HepG2 (cell line): ENCODE measurements around the gene CDH23. TPM values are rescaled to one million over a fixed set of nuclear protein-coding genes. Genes with fewer than 3 reads are reported as not detected.

ENCODE experiments used
- ATAC-seq: fragments of 200-7000 bp; cut with Tn5 transposase; 3 replicates; pipeline ENCODE4 v1.9.1; 2020; ENCODE audit warnings: mild to moderate bottlenecking, moderate library complexity
- BruUV-seq: library from RNA; stranded (reverse); fragments of 400-500 nt; replicated peaks from 2 replicates; lab custom pipeline; 2021; lab: Mats Ljungman, UMichigan
- CTCF ChIA-PET: fragments of 300-600 bp; formaldehyde crosslinking; extraction: SDS; loops from one replicate; lab custom pipeline; 2021; ENCODE audit warnings: low total read pairs, inconsistent platforms, low intra/inter-chr PET ratio; lab: Yijun Ruan, JAX
- POLR2A ChIA-PET: fragments of 350-600 bp; sonication (Branson Sonifier 250); formaldehyde crosslinking; loops from one replicate; lab custom pipeline; 2020; ENCODE audit warnings: antibody characterized with exemption, inconsistent platforms; lab: Yijun Ruan, JAX
- DNase-seq: peaks from one replicate; pipeline ENCODE4 v3.0.0-alpha.2; 2015; ENCODE audit warnings: low spot score
- FAIRE-seq: peaks from 3 replicates; lab custom pipeline; 2011; peaks lifted over from hg19 to GRCh38; lab: Jason Lieb, UNC
- H2AFZ ChIP-seq: one replicate; pipeline ENCODE4 v1.6.1; 2011; ENCODE audit warnings: low read length, inconsistent platforms
- H3K27ac ChIP-seq: fragments of 300-600 bp; 3 replicates; pipeline ENCODE4 v1.8.0; 2011; ENCODE audit warnings: mixed run types, mild to moderate bottlenecking, mixed read lengths, low read length, inconsistent platforms; ENCODE audit not compliant: insufficient read depth; ENCODE audit errors: extremely low read length
- H3K27me3 ChIP-seq, 2 experiments: fragments of 200-600 bp in 1 of 2; 2 replicates in 1 of 2; 3 replicates in 1 of 2; pipeline versions ENCODE4 v1.6.0 to v1.8.0; 2011; ENCODE audit warnings: low read length in 2 of 2, mild to moderate bottlenecking in 2 of 2, moderate library complexity in 2 of 2, inconsistent platforms in 1 of 2; ENCODE audit not compliant: insufficient read depth in 2 of 2, control insufficient read depth in 1 of 2
- H3K36me3 ChIP-seq, 2 experiments: fragments of 200-600 bp in 1 of 2; replicated peaks in 1 of 2; 2 replicates in 1 of 2; 3 replicates in 1 of 2; pipeline versions ENCODE4 v1.5.1 to v1.8.0; 2011; ENCODE audit warnings: low read length in 2 of 2, inconsistent platforms in 1 of 2; ENCODE audit not compliant: insufficient read depth in 2 of 2, control insufficient read depth in 1 of 2
- H3K4me1 ChIP-seq: 2 replicates; pipeline ENCODE4 v1.5.1; 2012; ENCODE audit warnings: low read length, inconsistent platforms; ENCODE audit not compliant: insufficient read depth
- H3K4me2 ChIP-seq: 2 replicates; pipeline ENCODE4 v1.6.0; 2011; ENCODE audit warnings: low read depth, low read length, inconsistent platforms
- H3K4me3 ChIP-seq, 3 experiments: fragments of 200-600 bp in 1 of 3; sonication (generic), shearing (Covaris generic) in 1 of 3; replicated peaks in 1 of 3; 2 replicates each; pipeline ENCODE4 v1.5.1; 2011 to 2016; ENCODE audit warnings: low read length in 3 of 3, inconsistent platforms in 2 of 3, low read depth in 2 of 3, mild to moderate bottlenecking in 2 of 3, control low read depth in 1 of 3, mixed read lengths in 1 of 3; ENCODE audit not compliant: insufficient read depth in 1 of 3
- H3K79me2 ChIP-seq: one replicate; pipeline ENCODE4 v1.6.1; 2011; ENCODE audit warnings: low read length, inconsistent platforms; ENCODE audit not compliant: insufficient read depth
- H3K9ac ChIP-seq: 2 replicates; pipeline ENCODE4 v1.6.0; 2011; ENCODE audit warnings: mild to moderate bottlenecking, low read depth, low read length, inconsistent platforms; ENCODE audit not compliant: insufficient read depth
- H3K9me3 ChIP-seq: 2 replicates; pipeline ENCODE4 v1.5.1; 2012; ENCODE audit warnings: mild to moderate bottlenecking, low read length
- H4K20me1 ChIP-seq: 2 replicates; pipeline ENCODE4 v1.6.0; 2011; ENCODE audit warnings: inconsistent platforms, mild to moderate bottlenecking, low read length, moderate library complexity; ENCODE audit not compliant: insufficient read depth
- CCAR2 ChIP-seq: fragments of 200-400 bp; formaldehyde crosslinking; optimal IDR thresholded peaks from 2 replicates; pipeline ENCODE3; 2018; ENCODE audit warnings: low read depth, mild to moderate bottlenecking, low read length, moderate library complexity
- NAIF1 ChIP-seq: sonication (generic); formaldehyde crosslinking; IDR thresholded peaks from 2 replicates; pipeline ENCODE4 v1.5.0; 2020; ENCODE audit warnings: mild to moderate bottlenecking, missing genetic modification reagents, borderline replicate concordance
- YEATS4 ChIP-seq: sonication (generic); formaldehyde crosslinking; IDR thresholded peaks from 2 replicates; pipeline ENCODE4 v1.4.0; 2020; ENCODE audit warnings: missing genetic modification reagents, borderline replicate concordance
- ZNF264 ChIP-seq: sonication (generic); formaldehyde crosslinking; IDR thresholded peaks from 2 replicates; pipeline ENCODE4 v1.4.0; 2020; ENCODE audit warnings: missing genetic modification reagents
- ZNF546 ChIP-seq: sonication (generic); formaldehyde crosslinking; conservative IDR thresholded peaks from 2 replicates; pipeline ENCODE4 v1.8.1; 2023; ENCODE audit warnings: mild to moderate bottlenecking, missing genetic modification reagents
- WGBS: methylation state at CpG from one replicate; pipeline ENCODE4 v1.1.6; 2017; ENCODE audit warnings: low lambda C conversion rate; 5-methylcytosine and 5-hydroxymethylcytosine counted together
- in situ Hi-C: cut with HindIII; loops from 2 replicates; pipeline ENCODE4 v1.10.0; 2017; ENCODE audit warnings: low pct_unique_long_range_greater_than_20kb; ENCODE audit not compliant: extremely low pct_ligation_motif_present
- intact Hi-C: fragments of 100-400 bp; cut with micrococcal nuclease; formaldehyde crosslinking; loops from one replicate; pipeline ENCODE4 v1.10.0; 2022; ENCODE audit not compliant: unreplicated experiment
- polyA plus RNA-seq, 8 experiments: library from polyadenylated mRNA; depleted of rRNA in 3 of 8; stranded (reverse) in 7 of 8; unstranded in 1 of 8; fragments of >200 nt; fragmentation: Illumina TruSeq in 4 of 8; extraction: Trizol in 4 of 8; gene quantifications; 2 replicates each; pipeline versions ENCODE4 v1.2.1 to v1.2.3, GENCODE V29; 2011 to 2016; ENCODE audit warnings: low read depth in 4 of 8, missing spikeins in 1 of 8, mixed read lengths in 1 of 8; ENCODE audit not compliant: insufficient read depth in 1 of 8
- total RNA-seq, 5 experiments: library from RNA; depleted of rRNA; stranded (reverse); fragments of >200 nt; fragmentation: Illumina TruSeq; extraction: Trizol; gene quantifications; 2 replicates each; pipeline ENCODE4 v1.2.3, GENCODE V29; 2016; ENCODE audit warnings: low read depth in 1 of 5
- TF ChIP-seq, protein P1 (sequence below), 2 experiments: sonication (generic) in 1 of 2; formaldehyde crosslinking in 1 of 2; IDR thresholded peaks; 2 replicates each; pipeline versions ENCODE4 v1.4.0 to v1.6.1; 2018 to 2020; ENCODE audit warnings: missing genetic modification reagents in 2 of 2, borderline replicate concordance in 1 of 2, low read depth in 1 of 2, mild to moderate bottlenecking in 1 of 2, missing biosample characterization in 1 of 2

CDH23 gene
- total and polyA plus RNA-seq, 2 of the 13 experiments (the other 11 are each of a cell fraction or from before 2014, with no cell fraction given) = 0.13 TPM; not detected in 1

DNA sequence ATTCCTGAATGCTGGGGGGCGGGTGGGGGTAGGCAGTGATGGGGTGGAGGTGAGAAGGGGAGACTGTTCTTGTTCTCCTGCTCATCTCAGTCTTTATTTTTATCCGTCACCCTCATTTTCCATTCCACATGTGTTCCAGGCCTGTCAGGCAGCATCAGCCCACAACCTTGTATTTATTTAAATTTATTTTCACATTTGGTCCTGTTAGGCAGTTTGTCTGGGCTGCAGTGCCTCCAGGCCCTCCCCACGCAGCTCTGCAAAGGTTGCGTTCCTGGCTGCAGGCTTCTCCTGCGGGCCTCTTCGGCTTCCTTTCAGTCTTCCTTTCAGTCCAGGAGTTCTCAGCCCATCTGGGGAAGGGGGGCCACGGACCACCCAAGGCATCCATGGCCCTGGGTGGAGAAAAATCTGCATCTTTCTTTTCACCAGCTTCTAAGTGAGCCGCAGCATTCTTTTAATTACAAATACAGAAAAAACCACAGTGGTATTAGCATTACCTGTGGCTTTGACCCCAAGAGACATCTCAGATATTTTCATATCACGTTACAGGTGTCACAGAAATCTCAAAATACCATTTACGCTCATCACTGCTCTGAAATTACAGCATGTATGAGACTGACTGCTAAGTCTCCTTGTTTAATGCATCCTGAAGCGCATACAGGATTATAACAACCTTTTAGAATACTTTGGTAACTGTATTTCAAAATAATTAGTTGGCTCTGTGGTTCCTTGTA is 228.9 kb downstream of the CDH23 start:
- Histone ChIP-seq H3K27me3 (peaks cover 2 to 37% of the 10 kb centered on the region in 2 experiments; a peak in 3 of 5 replicates), H3K4me3 (no peak overlapping the region), H3K4me2 (no peak overlapping the region), H3K9ac (no peak overlapping the region), H3K9me3 (no peaks in the 10 kb centered on the region), H3K79me2 (no peaks in the 10 kb centered on the region), H3K36me3 (no peaks in the 10 kb centered on the region), H2AFZ (no peak overlapping the region), H3K27ac (no peak overlapping the region), H3K4me1 (peaks cover 26% of the 10 kb centered on the region), H4K20me1 (no peaks in the 10 kb centered on the region)
- FAIRE-seq (no peak), ATAC-seq (no peak), DNase-seq (no peak)
- in situ Hi-C loops (no loop called here), intact Hi-C loops (no loop called here)
- ChIA-PET POLR2A (no interaction called here), CTCF (no interaction called here)
- BruUV-seq = no TSS peak
- TF ChIP-seq ZNF264 (CRISPR knock-in tag) (no peak), ZNF546 (CRISPR knock-in tag) (no peak), NAIF1 (CRISPR knock-in tag) (no peak), CCAR2 (no peak), YEATS4 (CRISPR knock-in tag) (no peak)
- TF ChIP-seq, protein P1, sequence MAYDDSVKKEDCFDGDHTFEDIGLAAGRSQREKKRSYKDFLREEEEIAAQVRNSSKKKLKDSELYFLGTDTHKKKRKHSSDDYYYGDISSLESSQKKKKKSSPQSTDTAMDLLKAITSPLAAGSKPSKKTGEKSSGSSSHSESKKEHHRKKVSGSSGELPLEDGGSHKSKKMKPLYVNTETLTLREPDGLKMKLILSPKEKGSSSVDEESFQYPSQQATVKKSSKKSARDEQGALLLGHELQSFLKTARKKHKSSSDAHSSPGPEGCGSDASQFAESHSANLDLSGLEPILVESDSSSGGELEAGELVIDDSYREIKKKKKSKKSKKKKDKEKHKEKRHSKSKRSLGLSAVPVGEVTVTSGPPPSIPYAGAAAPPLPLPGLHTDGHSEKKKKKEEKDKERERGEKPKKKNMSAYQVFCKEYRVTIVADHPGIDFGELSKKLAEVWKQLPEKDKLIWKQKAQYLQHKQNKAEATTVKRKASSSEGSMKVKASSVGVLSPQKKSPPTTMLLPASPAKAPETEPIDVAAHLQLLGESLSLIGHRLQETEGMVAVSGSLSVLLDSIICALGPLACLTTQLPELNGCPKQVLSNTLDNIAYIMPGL (CRISPR knock-in tag; IDR thresholded peaks at IDR 0.05; ENCODE audit: borderline replicate concordance in 1 of 2, low read depth in 1 of 2) = no peak
- WGBS = 41% methylated on average over 11 of the region's 11 CpGs
